Stimulated activated CD4-positive, alpha-beta T cell treated with anti-CD3 and anti-CD28 coated beads, TNF-alpha, amount 100 ng/mL, for 1 hour (primary cell): ENCODE measurements around the gene SIGLECL1.

Experiments
- DNase-seq, 3 donors: peaks; one replicate each; pipeline ENCODE4 v3.0.0-alpha.2; 2020; ENCODE audit warnings: low read depth in 3 of 3, low spot score in 1 of 3

The SIGLECL1 gene

DNA sequence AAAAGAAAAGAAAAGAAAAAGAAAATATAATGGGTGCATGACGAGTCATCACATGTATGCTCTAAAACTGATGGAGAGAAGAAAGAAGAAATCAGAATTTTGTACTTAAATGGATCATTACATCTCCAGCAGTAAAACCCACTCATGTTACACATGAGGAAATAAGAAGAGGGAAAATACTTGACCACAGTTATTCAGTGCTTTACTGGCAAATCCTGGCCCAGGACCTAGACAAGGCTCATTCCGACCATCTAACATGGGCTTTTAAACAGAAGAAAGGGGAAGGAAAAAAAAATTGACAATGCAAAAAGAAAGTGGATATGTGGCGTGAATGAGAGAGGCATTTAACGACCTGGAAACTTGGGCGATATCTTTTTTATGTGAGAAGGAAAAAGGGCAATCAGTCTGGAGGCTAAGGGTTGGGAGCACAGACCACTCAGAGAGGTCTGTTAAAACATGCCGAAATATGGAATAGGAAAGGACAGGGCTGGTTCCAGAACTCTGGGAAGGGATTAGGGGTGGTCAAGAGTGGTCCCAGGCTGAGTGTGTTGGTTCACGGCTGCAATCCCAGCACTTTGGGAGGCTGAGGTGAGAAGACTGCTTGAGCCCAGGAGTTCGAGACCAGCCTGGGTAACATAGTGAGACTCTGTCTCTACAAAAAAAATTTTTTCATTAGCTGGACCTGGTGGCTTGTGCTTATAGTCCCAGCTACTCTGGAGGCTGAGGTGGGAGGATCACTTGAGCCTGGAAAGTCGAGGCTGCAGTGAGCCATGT lies 1.6 kb downstream of the SIGLECL1 start:
- DNase-seq, result no peak

DNA sequence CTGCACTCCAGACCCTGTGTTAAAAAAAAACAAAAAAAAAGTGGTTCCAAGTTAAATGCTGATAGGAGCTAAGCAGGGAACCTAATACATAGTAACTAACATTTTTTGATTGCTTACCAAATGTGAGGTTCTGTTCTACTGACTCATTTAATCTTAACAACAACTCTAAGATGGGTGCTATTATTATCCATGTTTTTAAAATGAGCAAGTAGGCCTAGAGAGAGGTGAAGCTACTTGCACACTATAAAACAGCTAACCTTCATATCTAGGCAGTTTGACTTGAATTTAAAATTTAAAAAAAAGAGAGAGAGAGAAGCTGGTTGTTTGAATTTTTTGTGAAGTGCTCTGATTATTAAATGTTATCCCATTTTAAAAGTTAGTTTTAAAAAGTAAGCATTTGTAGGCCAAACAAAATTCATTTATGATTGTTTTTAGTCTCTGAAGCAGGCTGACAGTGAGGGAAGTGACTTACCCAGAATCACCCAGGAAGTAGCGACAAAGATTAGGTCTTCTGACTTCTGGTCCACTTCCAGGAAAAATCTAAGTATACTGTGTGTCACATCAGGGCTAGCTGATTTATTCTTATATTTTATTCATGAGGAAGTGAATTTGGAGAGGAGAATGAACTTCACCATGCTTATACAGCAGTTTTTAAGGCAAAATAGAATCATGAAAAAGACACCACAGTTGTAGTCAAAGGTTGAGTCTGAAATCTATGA lies 2.4 kb downstream of the SIGLECL1 start:
- DNase-seq, result no peak

DNA sequence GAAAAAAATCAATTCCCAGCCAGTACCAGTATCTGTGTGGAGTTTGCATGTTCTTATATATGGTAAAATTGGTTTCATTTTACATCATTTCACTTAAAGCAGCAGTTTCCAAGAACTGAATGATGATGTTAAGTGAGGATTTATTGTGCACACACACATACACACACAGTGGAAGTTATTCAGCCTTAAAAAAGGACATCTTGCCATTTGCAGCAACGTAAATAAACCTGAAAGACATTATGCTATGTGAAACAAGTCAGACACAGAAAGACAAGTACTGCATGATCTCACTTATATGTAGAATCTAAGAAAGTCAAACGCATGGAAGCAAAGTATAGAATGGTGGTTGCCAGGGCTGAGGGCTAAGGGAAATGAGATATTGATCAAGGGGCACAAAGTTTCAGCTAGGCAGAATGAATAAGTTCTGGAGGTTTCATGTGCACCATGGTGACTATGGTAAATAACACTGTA lies 5.3 kb downstream of the SIGLECL1 start:
- DNase-seq, result no peak

DNA sequence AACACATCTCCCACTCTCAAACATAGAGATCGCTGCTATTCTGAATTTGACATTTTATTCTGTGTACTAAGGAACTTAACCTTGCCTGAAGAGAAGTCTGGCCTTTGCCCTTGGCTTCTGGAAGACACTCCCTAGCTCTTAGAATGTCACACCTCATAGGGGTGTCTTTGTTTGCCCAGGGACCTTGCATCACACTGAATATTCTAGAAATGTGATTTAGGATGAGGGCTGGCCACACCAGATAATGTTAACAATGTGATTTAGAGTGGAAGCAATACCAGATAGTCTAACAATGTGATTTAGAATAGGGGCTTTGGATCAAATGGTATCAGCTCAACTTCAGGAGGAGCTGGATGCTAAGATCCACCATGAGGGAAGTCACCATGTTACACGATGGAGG lies 6.6 kb downstream of the SIGLECL1 start:
- DNase-seq, result no peak

DNA sequence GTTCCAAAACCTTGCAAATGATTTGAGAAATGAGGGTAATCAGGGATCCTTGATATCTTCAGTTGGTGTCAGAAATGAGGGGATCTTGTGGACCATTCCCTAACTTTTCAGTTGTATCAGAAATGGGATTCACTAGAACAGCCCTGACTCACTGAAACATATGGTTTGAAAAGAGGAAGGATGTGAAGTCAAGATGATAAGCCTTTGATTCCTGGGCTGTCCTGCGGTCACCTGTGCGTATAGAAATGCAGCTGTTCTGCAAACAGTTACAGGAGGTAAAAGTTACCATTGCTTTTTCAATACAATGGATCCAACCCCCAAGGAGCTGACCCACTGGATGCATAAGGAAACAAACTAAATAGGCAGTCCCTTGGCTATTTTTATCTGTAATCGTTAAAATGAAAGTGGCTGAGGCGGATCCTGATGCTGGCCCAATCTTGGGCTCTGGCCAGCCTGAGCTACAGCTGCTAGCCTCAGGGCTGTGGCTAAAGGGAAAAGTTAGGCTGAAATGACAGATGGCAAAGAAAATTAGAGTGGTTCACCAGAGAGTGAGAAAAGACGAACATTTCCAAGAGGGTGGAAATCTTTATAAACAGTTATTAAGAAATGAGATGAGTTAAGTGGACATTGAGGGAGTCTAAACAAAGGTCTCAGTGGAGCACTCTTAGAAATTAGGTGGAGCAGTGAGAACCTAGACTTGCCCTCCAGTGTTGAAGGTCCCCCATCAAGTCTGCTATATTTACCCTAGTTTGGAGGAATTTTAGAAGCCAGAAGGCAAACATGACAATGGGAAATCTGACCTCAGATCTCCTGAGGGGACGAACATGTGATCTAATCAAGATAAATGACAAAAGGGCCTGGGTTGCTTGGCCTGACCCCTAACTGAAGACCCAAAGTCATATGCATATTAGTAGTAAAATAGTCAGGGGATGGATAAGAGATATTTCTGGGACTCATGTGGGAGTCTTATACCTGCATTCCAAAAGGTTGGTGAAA lies 7.6 kb downstream of the SIGLECL1 start:
- no peak for DNase-seq

DNA sequence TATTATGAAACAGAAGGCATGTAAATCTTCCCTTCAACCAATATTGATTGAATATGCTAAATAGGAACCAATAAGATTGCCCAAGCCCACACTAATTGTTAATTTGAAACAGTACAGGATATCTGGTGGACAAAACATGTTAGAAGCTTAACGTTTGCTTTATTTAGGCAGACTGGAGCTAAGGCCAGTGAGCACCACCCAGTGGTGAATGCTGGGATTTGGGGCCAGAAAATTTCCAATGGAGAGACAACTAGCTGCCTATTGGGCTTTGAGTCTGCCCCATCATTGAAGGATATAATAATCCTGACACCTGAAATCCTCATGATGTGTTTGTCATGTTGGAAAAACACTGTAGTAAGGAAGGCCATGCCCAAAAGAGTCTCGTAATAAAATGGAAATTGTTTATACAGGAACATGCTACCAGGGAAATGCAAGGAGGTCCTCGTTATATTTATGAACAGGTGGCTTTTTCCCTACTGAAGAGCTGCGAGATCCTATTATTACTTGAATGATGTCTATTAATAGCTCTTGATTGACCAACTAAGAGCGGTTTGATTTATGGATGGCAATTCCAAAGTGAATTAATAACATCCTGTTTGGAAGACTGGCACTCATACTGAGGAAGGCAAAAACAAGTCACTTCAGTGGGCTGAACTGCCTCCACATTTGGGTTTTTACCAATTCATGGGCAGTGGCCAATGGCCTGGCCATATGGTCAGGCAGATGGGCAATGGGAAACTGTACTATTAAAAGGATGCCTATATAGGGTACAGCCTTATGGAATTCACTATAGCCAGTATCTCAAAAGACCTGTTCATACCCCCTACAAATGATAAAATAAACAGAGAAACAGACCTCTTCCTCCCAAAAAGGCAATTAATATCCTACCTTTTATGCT lies 8.7 kb downstream of the SIGLECL1 start:
- DNase-seq, result peak in 1 of 3 donors; percentile 12

DNA sequence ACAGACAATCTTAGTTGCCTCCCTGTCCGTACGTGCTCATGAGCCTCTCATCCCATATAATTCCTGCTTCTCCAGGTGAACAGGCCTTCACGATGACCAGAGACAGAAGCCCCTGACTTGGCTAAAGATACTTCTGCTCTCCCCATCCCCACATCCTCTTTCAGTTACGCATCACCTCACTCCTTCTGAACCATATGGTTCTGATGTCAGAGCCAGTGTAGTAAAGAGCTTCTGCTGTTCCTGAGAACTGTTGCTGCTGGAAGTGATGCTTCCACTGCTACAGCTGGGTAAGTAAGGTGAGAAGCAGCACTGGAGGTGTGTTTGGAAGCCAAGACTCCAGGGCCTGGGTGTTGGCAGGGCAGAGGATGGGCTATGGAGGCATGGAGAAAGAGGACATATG lies 12.9 kb downstream of the SIGLECL1 start:
- no peak for DNase-seq

DNA sequence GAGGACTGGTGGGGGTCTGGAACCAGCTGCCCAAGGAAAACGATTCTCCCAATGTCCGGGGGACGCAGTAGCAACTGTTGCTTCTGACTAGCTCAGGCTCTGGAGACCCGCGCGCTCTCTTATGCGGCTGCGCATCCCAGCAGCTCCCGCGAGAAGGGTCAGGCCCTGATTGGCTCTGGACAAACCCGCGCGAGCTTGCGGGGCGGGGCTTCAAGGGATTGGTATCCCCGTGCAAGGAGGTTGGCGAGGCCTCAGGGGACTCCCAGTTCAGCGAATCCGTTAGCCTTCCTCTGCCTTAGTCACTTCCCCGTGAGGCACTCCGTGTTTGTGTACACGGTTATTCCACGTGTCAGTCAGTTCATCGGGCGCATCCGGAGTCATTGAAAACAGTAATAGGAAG lies 20.2 kb downstream of the SIGLECL1 start:
- no peak for DNase-seq

DNA sequence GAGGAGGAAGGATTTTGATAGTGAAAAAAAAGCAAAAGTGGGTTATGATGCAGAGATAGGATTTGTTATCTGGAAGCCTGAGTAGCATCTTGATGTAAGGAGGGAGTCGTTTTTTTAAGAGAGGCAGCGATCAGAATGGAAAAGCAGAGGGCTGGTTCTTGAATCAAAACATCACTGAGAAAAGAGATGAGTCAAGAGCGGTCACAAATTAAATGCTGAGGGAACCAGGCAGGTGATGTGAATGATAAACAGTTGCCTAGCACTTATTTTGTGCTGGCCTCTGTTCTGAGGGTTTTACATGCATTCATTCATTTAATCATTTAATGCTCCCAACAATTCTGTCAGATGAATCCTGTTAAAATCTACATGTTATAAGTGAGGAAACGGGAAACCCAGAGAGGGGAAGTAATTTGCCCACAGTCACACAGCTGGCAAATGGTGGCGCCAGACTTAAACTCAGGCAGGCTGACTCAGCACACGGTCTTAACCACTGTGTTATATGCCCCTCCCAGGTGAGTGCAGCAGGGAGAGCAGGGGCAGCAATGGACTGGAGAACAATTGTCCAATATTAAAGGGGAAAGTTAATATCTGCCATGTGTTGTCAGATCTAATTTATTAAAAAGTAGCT lies 21.4 kb downstream of the SIGLECL1 start:
- DNase-seq, result no peak

DNA sequence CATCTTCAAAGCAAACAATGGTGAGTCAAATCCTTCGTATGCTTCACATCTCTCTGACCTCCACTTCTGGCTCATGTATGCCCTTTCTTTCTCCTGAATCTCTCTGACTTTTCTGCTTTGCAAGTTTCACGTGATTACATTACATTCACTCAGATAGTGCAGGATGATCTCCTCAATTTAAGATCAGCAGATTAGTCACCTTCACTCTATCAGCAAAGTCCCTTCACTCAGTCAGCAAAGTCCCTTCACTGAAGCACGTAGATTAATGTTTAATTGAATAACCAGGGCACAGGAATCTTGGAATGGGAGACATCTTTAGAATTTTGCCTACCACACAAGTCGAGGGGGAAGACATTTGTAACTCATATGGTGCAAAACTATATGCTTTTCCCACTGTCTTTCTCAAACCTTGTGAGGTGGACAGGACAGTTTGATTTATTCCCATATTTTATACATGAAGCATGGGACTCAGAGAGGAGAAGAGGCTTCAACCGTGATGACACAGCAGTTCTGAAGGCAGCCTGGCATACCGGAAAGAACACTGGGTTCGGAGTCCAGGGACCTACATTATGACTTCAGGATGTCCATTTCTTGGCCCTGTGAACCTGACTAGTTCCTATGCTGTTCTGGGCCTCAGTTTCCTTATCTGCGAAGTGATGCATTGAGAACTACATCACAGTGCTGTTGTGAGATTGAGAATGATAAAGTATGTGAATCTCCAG lies 23.3 kb downstream of the SIGLECL1 start:
- no peak for DNase-seq

DNA sequence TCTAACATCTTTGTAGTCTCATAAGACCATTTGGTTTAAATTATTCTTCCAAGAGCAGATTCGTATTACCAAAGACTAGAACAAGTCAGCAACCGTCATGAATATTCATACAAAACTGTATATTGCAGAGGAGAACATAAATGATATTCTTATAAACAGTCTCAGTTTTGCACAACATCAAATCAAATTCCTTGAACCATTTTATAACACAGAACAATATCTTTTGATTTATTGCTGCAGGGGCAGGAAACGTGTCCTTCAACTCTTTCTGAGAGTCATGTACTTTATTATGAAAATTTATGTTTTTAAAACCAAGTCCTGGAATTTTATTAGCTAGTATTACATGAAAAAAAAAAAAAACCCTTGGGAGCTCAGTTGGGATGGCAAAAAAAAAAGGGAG lies 26.2 kb downstream of the SIGLECL1 start:
- DNase-seq, result no peak

DNA sequence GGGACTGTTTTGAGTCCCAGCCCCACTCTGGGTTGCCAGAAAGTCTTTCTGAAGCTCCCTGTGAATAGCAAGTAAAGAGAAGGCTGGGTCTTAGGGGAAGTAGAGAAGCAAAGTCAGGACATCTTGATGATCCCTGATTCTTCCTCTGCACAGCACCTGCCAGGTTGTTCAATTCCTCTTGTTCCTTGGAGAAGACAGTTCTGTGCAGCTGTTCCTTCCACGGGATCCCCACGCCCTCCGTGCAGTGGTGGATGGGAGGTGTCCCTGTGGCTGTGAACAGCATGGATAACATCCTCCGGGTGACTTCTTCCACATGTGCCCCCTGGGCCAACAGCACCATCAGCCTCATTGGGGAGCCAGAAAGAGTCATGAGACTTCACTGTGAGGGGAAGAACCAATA lies 31.5 kb downstream of the SIGLECL1 start:
- no peak for DNase-seq

DNA sequence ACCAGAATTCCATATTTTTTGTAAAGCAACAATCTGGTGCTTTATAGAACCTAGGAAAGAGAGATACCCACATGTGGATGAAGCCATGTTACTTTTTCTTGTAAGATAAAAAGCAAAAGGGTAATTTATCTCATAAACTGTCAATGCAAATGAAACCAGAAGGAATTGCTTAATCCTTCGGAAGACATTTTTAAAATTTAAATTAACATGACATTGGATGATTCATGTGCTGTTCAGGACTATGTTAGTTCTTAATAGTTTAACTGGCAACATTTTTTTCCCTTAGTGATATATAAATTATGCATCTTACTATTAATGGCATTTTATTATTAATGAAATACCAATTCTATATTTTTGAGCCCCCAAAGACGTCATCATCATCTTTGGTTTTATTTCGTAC lies 34.8 kb downstream of the SIGLECL1 start:
- no peak for DNase-seq

DNA sequence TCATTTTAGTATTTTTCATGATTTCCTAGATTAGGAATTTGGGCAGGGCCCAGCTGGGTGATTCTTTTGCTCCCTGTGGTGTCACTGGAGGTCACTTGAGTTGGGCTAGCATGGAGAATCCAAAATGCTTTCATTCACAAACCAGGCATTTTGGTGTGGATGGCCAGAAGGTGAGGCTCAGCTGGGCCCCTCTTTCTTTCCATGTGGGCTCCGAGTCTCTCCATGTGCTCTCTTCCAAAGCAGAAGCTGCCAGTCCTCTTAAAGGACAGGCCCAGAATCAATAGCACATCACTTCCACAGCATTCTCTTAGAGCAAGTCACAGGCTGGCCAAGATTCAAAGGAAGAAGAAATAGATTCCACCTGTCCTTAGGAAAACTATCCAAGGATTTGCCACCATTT lies 38.8 kb downstream of the SIGLECL1 start:
- no peak for DNase-seq

DNA sequence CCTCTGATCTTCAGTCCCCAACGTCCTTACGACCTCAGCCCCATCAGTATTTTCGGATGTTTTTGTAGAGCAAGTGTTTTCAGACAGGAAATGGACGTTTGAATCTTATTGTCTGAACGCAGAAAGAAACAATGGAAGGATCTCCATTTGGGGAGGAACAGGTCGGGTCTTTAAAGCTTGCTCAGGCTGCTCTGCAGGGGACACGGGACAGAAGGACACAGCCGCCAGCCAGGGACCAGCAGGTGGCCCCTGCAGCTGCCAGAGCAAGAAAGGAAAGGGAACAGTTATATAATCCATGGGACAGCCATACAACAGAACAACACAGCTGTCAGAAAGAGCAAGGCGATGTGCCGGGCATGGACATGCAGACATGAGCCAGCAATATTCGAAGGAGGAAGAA lies 42.1 kb downstream of the SIGLECL1 start:
- DNase-seq, result no peak

DNA sequence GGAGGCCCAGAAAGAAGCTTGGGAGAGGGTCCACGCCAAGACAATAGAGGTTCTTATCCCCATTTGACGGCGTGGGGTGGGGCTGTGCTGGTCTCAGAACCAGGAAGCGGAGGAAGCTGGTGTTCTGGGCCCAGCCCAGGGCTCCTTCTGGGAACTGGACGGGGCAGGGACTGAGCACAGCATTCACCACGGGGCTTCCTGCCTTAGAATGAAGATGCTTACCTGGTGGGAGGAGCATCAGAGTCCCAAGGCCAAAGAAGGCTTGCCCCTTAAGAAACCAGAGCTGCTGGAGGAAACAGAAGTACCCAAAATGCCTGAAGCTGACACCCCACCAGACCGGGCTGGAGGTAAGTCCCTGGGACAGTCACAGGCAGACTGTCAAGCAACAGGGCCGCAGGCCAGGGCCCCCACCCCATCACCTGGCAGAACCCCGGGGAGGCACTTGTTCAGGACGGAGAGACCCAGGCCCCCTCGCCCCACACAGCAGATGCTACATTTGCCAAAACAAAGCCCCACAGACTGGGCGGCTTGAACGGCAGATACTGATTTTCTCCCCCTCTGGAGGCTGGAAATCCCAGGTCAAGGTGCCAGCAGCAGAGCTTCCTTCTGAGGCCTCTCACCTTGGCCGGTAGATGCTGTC lies 42.8 kb downstream of the SIGLECL1 start:
- DNase-seq, result no peak

DNA sequence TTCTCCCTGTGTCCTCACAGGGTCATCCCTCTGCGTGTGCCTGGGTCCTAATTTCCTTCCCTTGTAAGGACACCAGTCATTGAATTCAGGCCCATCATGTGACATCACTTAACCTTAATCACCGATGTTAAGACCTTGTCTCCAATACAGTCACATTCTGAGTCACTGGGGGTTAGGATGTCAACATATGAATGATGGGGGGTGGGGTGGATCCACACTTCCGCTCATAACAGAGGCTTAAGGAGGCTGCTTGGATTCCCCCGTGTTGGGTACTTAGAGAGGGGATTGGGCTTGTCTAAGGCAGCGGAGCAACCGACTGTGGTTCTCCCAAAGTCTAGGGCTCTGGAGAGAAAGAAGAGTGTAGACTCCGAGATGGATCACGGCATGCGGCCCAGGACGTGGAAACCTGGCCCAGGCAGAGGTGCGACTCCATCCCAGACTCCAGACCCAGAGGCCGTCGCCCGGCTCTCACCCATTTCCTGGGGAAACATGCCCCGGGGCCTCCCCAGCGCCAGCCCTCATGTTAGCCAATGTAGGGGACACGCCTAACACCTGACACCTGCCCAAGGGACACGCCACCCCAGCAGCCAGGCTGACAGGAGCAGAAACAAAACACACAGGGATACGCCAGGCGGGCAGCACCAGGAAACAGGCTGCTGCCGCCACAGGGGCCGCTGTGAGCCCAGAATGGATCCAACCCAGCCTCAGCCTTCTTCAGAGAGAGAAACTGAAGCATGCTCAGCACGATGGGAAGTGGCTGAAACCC lies 43.5 kb downstream of the SIGLECL1 start:
- no peak for DNase-seq

DNA sequence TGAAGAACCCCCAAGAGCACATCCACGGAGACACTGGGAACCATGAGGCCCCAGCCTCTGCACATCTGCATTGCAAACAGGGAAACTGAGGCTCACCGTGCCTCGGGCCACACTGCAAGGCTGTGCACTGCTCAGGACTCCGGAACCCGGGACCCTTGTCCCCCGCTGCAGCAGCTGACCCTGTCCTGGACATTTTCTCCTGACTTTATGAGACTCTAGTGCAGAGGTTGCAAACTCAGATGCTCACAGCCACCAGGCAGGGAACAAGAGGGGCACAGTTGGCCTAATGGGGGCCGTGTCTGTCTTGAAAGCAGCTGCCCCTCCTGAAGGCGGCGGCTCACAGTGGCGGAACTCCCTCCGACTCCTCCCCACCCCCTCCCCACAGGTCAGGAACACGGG lies 44.1 kb downstream of the SIGLECL1 start:
- DNase-seq, result no peak
